K562 treated with DMSO at 1 percent for 24 hours (cell line): ENCODE results near the gene DDX42. TPM values are rescaled to one million over a fixed set of nuclear protein-coding genes. Genes with fewer than 3 reads are reported as not detected.

Experiments used
- total RNA-seq: library from RNA; unstranded; fragments of 300-600 nt; gene quantifications from 2 replicates; pipeline ENCODE4 v1.2.3, GENCODE V29; 2022; ENCODE audit warnings: low read depth; ENCODE audit not compliant: insufficient read depth

The DDX42 gene, protein sequence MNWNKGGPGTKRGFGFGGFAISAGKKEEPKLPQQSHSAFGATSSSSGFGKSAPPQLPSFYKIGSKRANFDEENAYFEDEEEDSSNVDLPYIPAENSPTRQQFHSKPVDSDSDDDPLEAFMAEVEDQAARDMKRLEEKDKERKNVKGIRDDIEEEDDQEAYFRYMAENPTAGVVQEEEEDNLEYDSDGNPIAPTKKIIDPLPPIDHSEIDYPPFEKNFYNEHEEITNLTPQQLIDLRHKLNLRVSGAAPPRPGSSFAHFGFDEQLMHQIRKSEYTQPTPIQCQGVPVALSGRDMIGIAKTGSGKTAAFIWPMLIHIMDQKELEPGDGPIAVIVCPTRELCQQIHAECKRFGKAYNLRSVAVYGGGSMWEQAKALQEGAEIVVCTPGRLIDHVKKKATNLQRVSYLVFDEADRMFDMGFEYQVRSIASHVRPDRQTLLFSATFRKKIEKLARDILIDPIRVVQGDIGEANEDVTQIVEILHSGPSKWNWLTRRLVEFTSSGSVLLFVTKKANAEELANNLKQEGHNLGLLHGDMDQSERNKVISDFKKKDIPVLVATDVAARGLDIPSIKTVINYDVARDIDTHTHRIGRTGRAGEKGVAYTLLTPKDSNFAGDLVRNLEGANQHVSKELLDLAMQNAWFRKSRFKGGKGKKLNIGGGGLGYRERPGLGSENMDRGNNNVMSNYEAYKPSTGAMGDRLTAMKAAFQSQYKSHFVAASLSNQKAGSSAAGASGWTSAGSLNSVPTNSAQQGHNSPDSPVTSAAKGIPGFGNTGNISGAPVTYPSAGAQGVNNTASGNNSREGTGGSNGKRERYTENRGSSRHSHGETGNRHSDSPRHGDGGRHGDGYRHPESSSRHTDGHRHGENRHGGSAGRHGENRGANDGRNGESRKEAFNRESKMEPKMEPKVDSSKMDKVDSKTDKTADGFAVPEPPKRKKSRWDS
- 37.1 and 46.5 TPM in 2 replicates for total RNA-seq

DNA sequence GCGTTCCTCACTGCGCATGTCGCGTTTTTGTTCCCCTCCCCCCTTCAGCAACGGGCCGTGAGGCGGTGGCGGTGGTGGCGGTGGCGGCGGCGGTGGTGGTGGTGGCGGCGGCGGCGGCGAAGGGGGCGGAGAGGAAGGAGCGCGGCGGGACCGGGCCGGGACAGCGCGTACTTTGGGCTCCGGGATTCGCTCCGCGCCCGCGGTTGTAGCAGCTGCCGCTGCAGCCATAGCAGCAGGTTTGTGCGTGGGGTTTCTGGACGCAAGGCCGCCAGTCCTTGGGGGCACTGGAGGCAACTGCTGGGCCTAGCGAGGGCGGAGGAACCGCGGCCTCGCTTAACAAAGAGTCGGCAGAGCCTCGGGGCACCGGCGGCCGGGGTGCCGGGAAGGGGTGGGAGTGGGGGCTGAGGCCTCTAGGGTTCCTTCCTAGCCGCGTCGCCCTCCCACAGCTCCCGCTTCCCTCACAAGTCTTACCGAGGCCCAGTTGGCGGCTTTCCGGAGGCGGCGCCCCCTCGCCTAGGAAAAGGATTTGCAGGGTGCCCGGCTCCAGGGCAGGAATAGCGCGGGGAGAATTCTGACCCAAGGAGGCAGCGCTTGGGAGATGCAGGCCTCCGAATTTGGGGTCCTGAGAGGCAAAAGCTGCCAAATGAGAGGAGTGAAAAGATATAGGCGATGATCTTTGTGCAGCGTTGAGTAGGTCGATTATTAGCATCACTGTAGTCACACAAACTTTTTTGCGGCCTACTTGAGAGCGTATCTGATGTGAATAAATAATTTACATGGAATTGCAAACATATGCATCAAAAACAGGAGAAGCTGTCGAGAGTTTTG lies at the start of gene DDX42:
TSS of gene DDX42 (plus strand) at position 30 of the 828 bp plus-strand sequence. CDS start 12,880 bp downstream, outside the sequence.

DNA sequence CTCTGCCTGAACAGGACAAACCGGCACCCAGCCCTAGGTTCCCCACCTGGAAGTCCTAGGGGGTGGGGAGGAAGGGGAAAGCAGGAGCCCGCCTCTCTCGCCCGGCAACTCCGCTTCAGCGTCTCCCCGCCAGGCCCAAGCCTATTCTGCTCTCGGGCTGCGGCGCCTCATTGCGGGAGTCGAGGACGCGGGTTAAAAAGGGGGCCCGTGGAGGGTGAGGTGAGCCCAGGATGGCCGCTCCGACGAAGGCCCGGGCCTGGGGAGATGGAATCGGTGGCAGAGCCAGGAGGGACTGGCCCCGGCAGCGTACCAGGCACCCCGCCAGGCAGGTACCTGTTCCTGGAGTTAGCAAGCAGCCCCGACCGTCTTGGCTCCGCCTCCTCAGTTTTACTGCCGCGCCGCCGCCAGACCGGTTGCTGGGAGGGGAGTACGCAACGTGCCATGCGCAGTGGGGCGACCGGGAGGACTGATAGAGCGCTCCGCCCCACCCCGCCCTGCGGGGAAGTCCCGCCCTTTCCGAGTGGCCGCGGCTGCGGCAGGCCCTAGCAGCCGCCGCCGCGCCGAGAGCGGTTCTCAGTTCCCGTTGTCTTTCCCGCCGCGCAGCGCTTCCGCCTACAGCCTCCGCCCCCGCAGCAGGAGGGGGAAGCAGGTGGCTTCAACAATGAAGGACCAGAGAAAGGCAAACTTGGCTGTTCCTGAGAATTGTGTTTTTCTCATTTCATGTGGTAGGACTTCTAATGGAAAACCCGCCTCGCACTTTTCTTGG lies 32.4 kb upstream of the DDX42 start, which contains the start of gene STRADA:
TSS of gene STRADA (minus strand) at position 392 of the 766 bp plus-strand sequence. CDS start 13,430 bp downstream, outside the sequence.

DNA sequence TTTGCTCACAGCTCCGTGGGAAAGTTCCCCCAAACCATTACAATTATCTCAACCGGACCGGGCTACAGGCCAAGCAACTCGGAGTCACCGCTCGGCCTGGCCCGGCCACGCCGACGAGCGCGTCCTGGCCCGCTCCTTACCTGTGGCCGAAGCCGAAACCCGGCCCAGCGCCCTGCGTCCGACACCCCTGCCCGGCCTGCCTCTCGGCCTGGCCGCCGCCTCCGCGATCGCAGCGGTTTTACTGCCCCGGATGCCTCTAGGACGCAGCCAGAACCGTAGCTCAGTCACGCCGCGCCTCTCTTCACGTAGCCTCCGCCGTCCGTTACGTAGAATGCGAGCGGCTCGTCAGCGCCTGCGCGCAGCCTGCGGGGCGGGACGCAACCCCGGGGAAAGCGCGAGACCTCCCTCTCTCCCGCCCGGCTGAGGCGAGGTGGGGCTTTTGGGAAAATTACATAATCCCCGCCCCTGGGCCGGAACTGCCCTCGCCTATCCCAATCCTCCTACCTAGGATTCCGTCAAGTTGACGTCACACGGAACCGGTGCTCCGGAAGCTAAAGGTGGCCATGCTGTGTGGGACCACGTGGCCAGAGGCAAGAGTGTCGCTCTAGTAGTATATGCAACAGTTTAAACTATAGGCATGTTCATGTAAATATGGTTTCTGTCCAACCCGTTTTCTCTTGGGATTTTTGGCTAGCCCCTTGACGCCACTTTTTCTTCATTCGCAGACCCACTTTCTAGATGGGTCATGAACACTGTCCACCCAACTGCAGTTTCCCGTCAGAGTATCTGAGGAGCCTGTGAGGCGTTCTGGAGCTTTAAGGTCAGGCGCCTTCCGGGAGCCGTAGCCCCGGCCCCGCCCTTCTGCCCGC lies 464 bp upstream of the DDX42 start, which contains the start of gene CCDC47:
TSS of gene CCDC47 (minus strand) at position 326 of the 869 bp plus-strand sequence. CDS start 7,422 bp downstream, outside the sequence.

DNA sequence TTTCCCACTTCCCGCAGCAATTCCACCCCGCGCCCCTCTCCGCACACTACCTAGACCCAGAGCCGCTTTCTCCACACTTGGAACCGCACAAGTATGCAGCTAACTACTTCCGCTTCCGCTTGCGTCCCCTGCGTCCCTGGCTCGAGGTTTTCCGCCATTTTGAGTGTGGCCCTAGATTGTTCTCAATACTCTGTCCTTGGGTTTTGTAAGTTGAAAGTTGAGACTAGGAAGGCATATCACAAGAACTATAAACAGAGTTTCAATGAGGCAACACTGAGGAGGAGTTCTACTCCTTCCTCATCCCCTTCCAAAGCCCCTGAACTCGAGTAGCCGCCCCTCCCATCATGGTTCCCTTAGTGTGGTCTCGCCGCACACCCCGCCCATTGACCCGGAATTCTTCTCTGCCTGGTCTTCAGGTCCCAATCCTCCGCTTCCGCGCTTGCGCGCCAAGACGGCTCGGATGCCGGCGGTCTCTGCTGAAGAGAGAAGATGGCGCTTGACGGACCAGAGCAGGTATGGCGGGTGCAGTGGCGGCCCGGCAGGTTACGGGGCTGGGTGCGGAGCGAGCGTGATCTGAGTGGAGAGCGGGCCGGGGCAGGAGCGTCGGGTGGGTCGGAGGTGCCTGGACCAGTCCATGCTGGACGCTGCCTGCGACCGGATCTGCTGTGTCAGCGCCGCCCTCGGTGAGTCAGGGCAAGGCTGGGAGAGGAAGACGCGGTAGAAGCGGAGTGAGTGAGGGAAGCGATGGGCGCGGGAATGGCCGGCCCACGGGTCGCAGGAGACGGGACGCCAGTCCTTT lies 53.2 kb downstream of the DDX42 start, which contains the start of the genes FTSJ3 and PSMC5:
TSS of gene FTSJ3 (minus strand) at position 662 of the 799 bp plus-strand sequence. CDS start 761 bp downstream, outside the sequence.
TSS of gene PSMC5 (plus strand) at position 430 of the 799 bp plus-strand sequence. CDS start at position 490, 60 bp downstream.

DNA sequence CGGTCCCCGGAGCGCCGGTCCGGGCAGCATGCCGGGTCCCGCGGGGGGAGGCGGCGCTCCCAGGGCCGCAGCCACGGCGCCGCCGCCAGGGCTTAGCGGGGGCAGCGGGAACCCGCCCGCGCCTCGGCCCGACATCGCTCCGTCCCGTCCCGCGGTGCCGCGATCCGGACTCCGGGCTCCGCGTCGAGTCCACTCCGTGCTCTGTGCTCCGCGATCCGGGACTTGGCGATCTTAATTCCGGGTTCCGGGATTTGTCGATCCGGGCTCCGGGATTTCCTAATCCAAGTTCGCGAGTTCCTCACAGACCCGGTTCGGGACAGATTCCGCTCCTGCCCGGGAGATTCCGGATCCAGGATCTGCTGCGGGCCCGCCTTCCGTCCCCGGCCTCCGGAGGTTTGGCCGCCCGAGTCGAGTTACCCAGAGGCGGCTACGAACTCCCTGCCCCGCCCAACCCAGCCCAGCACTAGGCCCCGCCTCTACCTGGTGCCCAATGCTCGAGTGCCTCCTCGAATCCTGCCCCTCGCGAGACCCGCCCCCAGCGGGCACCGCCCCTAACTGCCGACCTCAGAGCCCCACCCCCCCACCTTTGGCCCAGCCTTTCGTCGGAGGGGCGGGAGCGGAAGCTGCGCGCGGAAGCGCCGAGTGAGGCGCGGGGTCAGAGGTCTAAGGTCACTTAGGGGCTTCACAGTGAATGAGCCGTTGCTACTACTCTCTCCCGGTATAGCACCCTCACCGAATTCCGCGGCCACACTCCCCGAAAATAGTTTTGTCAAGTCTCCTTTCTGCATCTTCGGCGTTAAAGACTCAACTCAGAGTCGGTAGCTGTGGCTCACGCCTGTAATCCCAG lies 68.8 kb downstream of the DDX42 start, which contains the start of gene SMARCD2:
TSS of gene SMARCD2 (minus strand) at position 146 of the 847 bp plus-strand sequence. CDS start at position 135, 11 bp downstream.

Other genes starting within 250 kb of the DDX42 start
- 100.0 and 110 TPM in 2 replicates for gene DCAF7, start 223.7 kb upstream of the DDX42 start, total RNA-seq
- gene TACO1, start 173.3 kb upstream of the DDX42 start, total RNA-seq: 50.6 and 57.9 TPM in 2 replicates
- gene MAP3K3, start 151.8 kb upstream of the DDX42 start, total RNA-seq: 28.6 and 30.8 TPM in 2 replicates
- gene LIMD2, start 74.0 kb upstream of the DDX42 start, total RNA-seq: 6.0 and 9.2 TPM in 2 replicates
- 45.4 and 47.0 TPM in 2 replicates for gene STRADA, start 32.4 kb upstream of the DDX42 start, total RNA-seq
- 57.2 and 62.5 TPM in 2 replicates for gene CCDC47, start 573 bp upstream of the DDX42 start, total RNA-seq
- gene PSMC5, start 53.3 kb downstream of the DDX42 start, total RNA-seq: 172 and 182 TPM in 2 replicates
- gene FTSJ3, start 53.5 kb downstream of the DDX42 start, total RNA-seq: 26.5 and 33.7 TPM in 2 replicates
- 87.9 and 96.8 TPM in 2 replicates for gene SMARCD2, start 68.5 kb downstream of the DDX42 start, total RNA-seq
- 0.38 and 1.4 TPM in 2 replicates for gene CSH2, start 99.5 kb downstream of the DDX42 start, total RNA-seq
- not detected in 2 replicates for gene GH2, start 107.8 kb downstream of the DDX42 start, total RNA-seq
- gene CSH1, start 122.4 kb downstream of the DDX42 start, total RNA-seq: not detected in 2 replicates
- not detected in 2 replicates for gene CSHL1, start 137.1 kb downstream of the DDX42 start, total RNA-seq
- gene GH1, start 144.7 kb downstream of the DDX42 start, total RNA-seq: not detected in 2 replicates
- gene CD79B, start 158.2 kb downstream of the DDX42 start, total RNA-seq: 0.27 TPM in 1 of 2 replicates, not detected in the other
- 0.43 and 0.53 TPM in 2 replicates for gene SCN4A, start 198.7 kb downstream of the DDX42 start, total RNA-seq
- gene PRR29, start 224.2 kb downstream of the DDX42 start, total RNA-seq: 1.9 and 2.2 TPM in 2 replicates
- 59.1 and 64.1 TPM in 2 replicates for gene ICAM2, start 246.5 kb downstream of the DDX42 start, total RNA-seq